ENCODE data around the gene PTPN1. TPM values are rescaled to one million over a fixed set of nuclear protein-coding genes. Genes with fewer than 3 reads are reported as not detected.

PTPN1 gene
- 10 to 100 TPM; 21.8 to 46.8 (median 44.4) TPM for total RNA-seq

DNA sequence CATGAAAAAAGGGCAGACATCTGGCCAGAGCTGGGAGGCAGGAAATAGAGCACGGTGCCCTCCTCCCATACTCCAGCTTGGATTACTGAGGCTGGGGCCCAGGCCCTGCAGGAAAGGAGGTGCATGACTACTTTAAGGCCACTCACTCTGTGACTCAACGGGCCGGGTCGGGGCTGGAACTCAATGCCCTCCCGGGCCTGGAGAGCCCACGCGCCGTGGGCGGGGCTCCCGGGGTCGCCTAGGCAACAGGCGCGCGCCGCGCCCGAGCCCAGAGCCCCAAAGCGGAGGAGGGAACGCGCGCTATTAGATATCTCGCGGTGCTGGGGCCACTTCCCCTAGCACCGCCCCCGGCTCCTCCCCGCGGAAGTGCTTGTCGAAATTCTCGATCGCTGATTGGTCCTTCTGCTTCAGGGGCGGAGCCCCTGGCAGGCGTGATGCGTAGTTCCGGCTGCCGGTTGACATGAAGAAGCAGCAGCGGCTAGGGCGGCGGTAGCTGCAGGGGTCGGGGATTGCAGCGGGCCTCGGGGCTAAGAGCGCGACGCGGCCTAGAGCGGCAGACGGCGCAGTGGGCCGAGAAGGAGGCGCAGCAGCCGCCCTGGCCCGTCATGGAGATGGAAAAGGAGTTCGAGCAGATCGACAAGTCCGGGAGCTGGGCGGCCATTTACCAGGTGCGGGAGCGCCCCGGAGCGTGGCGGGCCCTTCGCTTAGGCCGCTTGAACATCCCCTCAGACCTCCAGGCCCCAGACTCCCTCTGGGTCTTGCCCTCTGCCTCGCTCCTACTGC, at the start of gene PTPN1:
PTPN1 (plus strand) TSS at position 461 of the 783 bp plus-strand sequence; CDS start at position 606, 145 bp downstream.
- intact Hi-C loops (cut with DNase I; ENCODE audit: low total_unique reads), result loop anchor here (1.0 to 10.0 kb wide), 2 partner anchors 67 to 225 kb away; partner anchors contain the start of gene PARD6B
- DNase-seq (peak; percentile 98), ATAC-seq (peak; percentile 90 to 97)
- in situ Hi-C loops (cut with MboI; ENCODE audit: low sequenced_read_pairs in 4 of 4), result loop anchor here in 2 of 4 donors (5.0 kb wide), 1 partner anchor 62 kb away; no protein-coding TSS in a partner anchor
- Histone ChIP-seq H3K9me3 (no peaks in the 10 kb centered on the region), H3K36me3 (no peaks in the 10 kb centered on the region), H3K27me3 (no peaks in the 10 kb centered on the region), H3K27ac (peak within 1 kb of the TSS; percentile 92 to 99 (median 96)), H3K4me1 (peaks cover 42 to 44% of the 10 kb centered on the region in 2 donors), H3K4me3 (peak within 1 kb of the TSS; percentile 90 to 100 (median 94))
- TF ChIP-seq, protein P1, sequence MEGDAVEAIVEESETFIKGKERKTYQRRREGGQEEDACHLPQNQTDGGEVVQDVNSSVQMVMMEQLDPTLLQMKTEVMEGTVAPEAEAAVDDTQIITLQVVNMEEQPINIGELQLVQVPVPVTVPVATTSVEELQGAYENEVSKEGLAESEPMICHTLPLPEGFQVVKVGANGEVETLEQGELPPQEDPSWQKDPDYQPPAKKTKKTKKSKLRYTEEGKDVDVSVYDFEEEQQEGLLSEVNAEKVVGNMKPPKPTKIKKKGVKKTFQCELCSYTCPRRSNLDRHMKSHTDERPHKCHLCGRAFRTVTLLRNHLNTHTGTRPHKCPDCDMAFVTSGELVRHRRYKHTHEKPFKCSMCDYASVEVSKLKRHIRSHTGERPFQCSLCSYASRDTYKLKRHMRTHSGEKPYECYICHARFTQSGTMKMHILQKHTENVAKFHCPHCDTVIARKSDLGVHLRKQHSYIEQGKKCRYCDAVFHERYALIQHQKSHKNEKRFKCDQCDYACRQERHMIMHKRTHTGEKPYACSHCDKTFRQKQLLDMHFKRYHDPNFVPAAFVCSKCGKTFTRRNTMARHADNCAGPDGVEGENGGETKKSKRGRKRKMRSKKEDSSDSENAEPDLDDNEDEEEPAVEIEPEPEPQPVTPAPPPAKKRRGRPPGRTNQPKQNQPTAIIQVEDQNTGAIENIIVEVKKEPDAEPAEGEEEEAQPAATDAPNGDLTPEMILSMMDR (IDR thresholded peaks at IDR 0.05 in 4 of 5, conservative IDR thresholded peaks at IDR 0.05 in 1 of 5), result peak in 2 of 5 experiments; percentile 11 to 25
- TF ChIP-seq POLR2A (IDR thresholded peaks at IDR 0.05), result peak; percentile 99

- in situ Hi-C loops (cut with MboI; ENCODE audit: low sequenced_read_pairs in 4 of 4) (loop anchor here (5.0 to 25.0 kb wide), 6 partner anchors 58 to 273 kb away; no protein-coding TSS in a partner anchor), intact Hi-C loops (cut with DNase I; ENCODE audit: low total_unique reads) (loop anchor here (1.0 to 10.0 kb wide), 7 partner anchors 60 to 346 kb away; partner anchors contain the start of gene UBE2V1)
- no peaks in the 10 kb centered on the region for H3K27me3 ChIP-seq
- ATAC-seq (peak; percentile 80 to 82), DNase-seq (peak; percentile 80 to 90)
- no peaks in the 10 kb centered on the region for H3K36me3 ChIP-seq
- no peak overlapping the region for H3K4me3 ChIP-seq
- peaks cover 18 to 21% of the 10 kb centered on the region in 2 donors for H3K4me1 ChIP-seq
- peak overlapping the region; percentile 68 to 80 (median 78) for H3K27ac ChIP-seq
- no peaks in the 10 kb centered on the region for H3K9me3 ChIP-seq
- no peak for TF ChIP-seq POLR2A (IDR thresholded peaks at IDR 0.05)
- TF ChIP-seq, protein P1 (IDR thresholded peaks at IDR 0.05 in 4 of 5, conservative IDR thresholded peaks at IDR 0.05 in 1 of 5), result peak; percentile 91 to 99 (median 95)
Observed at GRCh38 chr20:50460608-50461267, 49.4 kb upstream of the PTPN1 start.

GRCh38 chr20:50462093-50462690, 48.0 kb upstream of the PTPN1 start:
- Histone ChIP-seq H3K27me3 (no peaks in the 10 kb centered on the region), H3K36me3 (no peaks in the 10 kb centered on the region), H3K4me1 (peaks cover 18 to 21% of the 10 kb centered on the region in 2 donors), H3K9me3 (no peaks in the 10 kb centered on the region), H3K4me3 (no peak overlapping the region), H3K27ac (peak overlapping the region; percentile 64 to 79 (median 72))
- TF ChIP-seq, protein P1 (IDR thresholded peaks at IDR 0.05 in 4 of 5, conservative IDR thresholded peaks at IDR 0.05 in 1 of 5), result no peak
- TF ChIP-seq POLR2A (IDR thresholded peaks at IDR 0.05), result peak; percentile 4 to 12
- DNase-seq (no peak), ATAC-seq (no peak)
- intact Hi-C loops (cut with DNase I; ENCODE audit: low total_unique reads), result loop anchor here (5.0 to 10.0 kb wide), 3 partner anchors 115 to 347 kb away; partner anchors contain the start of gene UBE2V1
- in situ Hi-C loops (cut with MboI; ENCODE audit: low sequenced_read_pairs in 4 of 4), result loop anchor here (5.0 to 25.0 kb wide), 6 partner anchors 60 to 275 kb away; no protein-coding TSS in a partner anchor

- TF ChIP-seq, protein P1 (IDR thresholded peaks at IDR 0.05 in 4 of 5, conservative IDR thresholded peaks at IDR 0.05 in 1 of 5), result peak; percentile 68 to 92 (median 91)
- TF ChIP-seq POLR2A (IDR thresholded peaks at IDR 0.05), result no peak
- intact Hi-C loops (cut with DNase I; ENCODE audit: low total_unique reads) (loop anchor here (1.0 to 10.0 kb wide), 4 partner anchors 113 to 349 kb away; partner anchors contain the start of gene UBE2V1), in situ Hi-C loops (cut with MboI; ENCODE audit: low sequenced_read_pairs in 4 of 4) (loop anchor here (5.0 to 25.0 kb wide), 6 partner anchors 62 to 277 kb away; no protein-coding TSS in a partner anchor)
- peak overlapping the region in 1 of 4 donors; percentile 79 for H3K27ac ChIP-seq
- DNase-seq (peak; percentile 26 to 65), ATAC-seq (peak; percentile 48 to 65)
- H3K9me3 ChIP-seq, result no peaks in the 10 kb centered on the region
- no peaks in the 10 kb centered on the region for H3K27me3 ChIP-seq
- peaks cover 18 to 21% of the 10 kb centered on the region in 2 donors for H3K4me1 ChIP-seq
- H3K4me3 ChIP-seq, result peak overlapping the region in 3 of 4 donors; percentile 1 to 40 (median 37)
- no peaks in the 10 kb centered on the region for H3K36me3 ChIP-seq
Observed at GRCh38 chr20:50464026-50464724, 46.0 kb upstream of the PTPN1 start.

Data from gastrocnemius medialis (tissue), 4 donors.